Fibroblast of lung (primary cell): Measurements from ENCODE around the gene CCDC12. TPM values are rescaled to one million over a fixed set of nuclear protein-coding genes. Genes with fewer than 3 reads are reported as not detected.

Experiments used
- DNase-seq, 2 donors: peaks; one replicate each; pipeline versions ENCODE4 v3.0.0 to v3.0.0-alpha.2; 2010; ENCODE audit warnings: low read depth in 2 of 2
- H2AFZ ChIP-seq: 2 replicates; pipeline ENCODE4 v1.5.1; 2012; ENCODE audit warnings: low read length, control low read depth, inconsistent platforms
- H3K27ac ChIP-seq: 2 replicates; pipeline ENCODE4 v1.5.1; 2011; ENCODE audit warnings: low read length, control low read depth; ENCODE audit not compliant: insufficient read depth
- H3K27me3 ChIP-seq: 2 replicates; pipeline ENCODE4 v1.5.1; 2011; ENCODE audit warnings: mild to moderate bottlenecking, low read length; ENCODE audit not compliant: control insufficient read depth, insufficient read depth
- H3K36me3 ChIP-seq: 2 replicates; pipeline ENCODE4 v1.5.1; 2011; ENCODE audit warnings: low read length; ENCODE audit not compliant: control insufficient read depth, insufficient read depth
- H3K4me1 ChIP-seq: 2 replicates; pipeline ENCODE4 v1.5.1; 2011; ENCODE audit warnings: low read length; ENCODE audit not compliant: control insufficient read depth, insufficient read depth; ENCODE audit errors: extremely low read depth
- H3K4me2 ChIP-seq: 2 replicates; pipeline ENCODE4 v1.5.1; 2011; ENCODE audit warnings: low read length, control low read depth; ENCODE audit not compliant: insufficient read depth; ENCODE audit errors: extremely low read depth
- H3K4me3 ChIP-seq, 4 experiments: fragments of 200-600 bp in 1 of 4; sonication (generic) in 1 of 4; replicated peaks in 1 of 4; 2 replicates each; pipeline ENCODE4 v1.5.1; 2011 to 2016; ENCODE audit warnings: low read length in 4 of 4, low read depth in 3 of 4, mild to moderate bottlenecking in 3 of 4, control low read depth in 2 of 4, inconsistent platforms in 1 of 4, mixed read lengths in 1 of 4; ENCODE audit not compliant: insufficient read depth in 1 of 4; ENCODE audit errors: control extremely low read depth in 1 of 4
- H3K79me2 ChIP-seq: 2 replicates; pipeline ENCODE4 v1.5.1; 2012; ENCODE audit warnings: mild to moderate bottlenecking, low read length, inconsistent platforms; ENCODE audit not compliant: control insufficient read depth, insufficient read depth
- H3K9ac ChIP-seq: 2 replicates; pipeline ENCODE4 v1.5.1; 2011; ENCODE audit warnings: mild to moderate bottlenecking, low read length, control low read depth; ENCODE audit not compliant: insufficient read depth
- H3K9me3 ChIP-seq: 2 replicates; pipeline ENCODE4 v1.5.1; 2012; ENCODE audit warnings: low read depth, low read length; ENCODE audit not compliant: control insufficient read depth, insufficient read depth
- H4K20me1 ChIP-seq: 2 replicates; pipeline ENCODE4 v1.5.1; 2011; ENCODE audit warnings: low read length; ENCODE audit not compliant: control insufficient read depth, insufficient read depth; ENCODE audit errors: extremely low read depth
- CTCF ChIP-seq, 2 donors: IDR thresholded peaks in 1 of 2; conservative IDR thresholded peaks in 1 of 2; 1 replicate in 1 of 2; 2 replicates in 1 of 2; pipeline ENCODE4 v1.5.1; 2011 to 2012; ENCODE audit warnings: low read length in 2 of 2, control low read depth in 1 of 2, inconsistent platforms in 1 of 2, low read depth in 1 of 2, mild to moderate bottlenecking in 1 of 2
- EZH2 ChIP-seq: IDR thresholded peaks from 2 replicates; pipeline ENCODE4 v1.5.1; 2012; ENCODE audit warnings: low read length, control low read depth, mild to moderate bottlenecking; ENCODE audit errors: missing control alignments
- polyA plus RNA-seq, 2 donors: library from polyadenylated mRNA; depleted of rRNA in 1 of 2; stranded (reverse) in 1 of 2; unstranded in 1 of 2; fragments of >200 nt; gene quantifications; 2 replicates each; pipeline ENCODE4 v1.2.1, GENCODE V29; 2011 to 2012; ENCODE audit warnings: missing spikeins in 1 of 2
- total RNA-seq: library from RNA; depleted of rRNA; stranded (reverse); fragments of >200 nt; gene quantifications from 2 replicates; pipeline ENCODE4 v1.2.1, GENCODE V29; 2014

The CCDC12 gene
- total and polyA plus RNA-seq, 2 donors (not counting 1 experiment from before 2014, with no cell fraction given) = 28.0 to 29.2 TPM

- Histone ChIP-seq H3K4me1 (no peaks in the 10 kb centered on the region), H2AFZ (no peak overlapping the region), H3K4me2 (no peak overlapping the region), H3K9me3 (no peaks in the 10 kb centered on the region), H4K20me1 (no peaks in the 10 kb centered on the region), H3K4me3 (no peak overlapping the region), H3K27me3 (peaks cover 8% of the 10 kb centered on the region), H3K36me3 (no peaks in the 10 kb centered on the region), H3K27ac (no peak overlapping the region), H3K79me2 (no peaks in the 10 kb centered on the region), H3K9ac (no peak overlapping the region)
- TF ChIP-seq EZH2 (no peak), CTCF (conservative IDR thresholded peaks at IDR 0.05 in 1 of 2, IDR thresholded peaks at IDR 0.05 in 1 of 2; ENCODE audit: low read depth in 1 of 2, low read length in 2 of 2) (no peak)
- no peak for DNase-seq
Measured at GRCh38 chr3:46895761-46896160, 80.8 kb downstream of the CCDC12 start.

GRCh38 chr3:46895204-46895660 is 81.3 kb downstream of the CCDC12 start:
- Histone ChIP-seq H3K9me3 (no peaks in the 10 kb centered on the region), H3K36me3 (no peaks in the 10 kb centered on the region), H3K9ac (no peak overlapping the region), H3K4me2 (no peak overlapping the region), H3K79me2 (no peaks in the 10 kb centered on the region), H3K27me3 (peaks cover 8% of the 10 kb centered on the region), H3K4me3 (no peak overlapping the region), H3K4me1 (no peaks in the 10 kb centered on the region), H3K27ac (no peak overlapping the region), H4K20me1 (no peaks in the 10 kb centered on the region), H2AFZ (no peak overlapping the region)
- TF ChIP-seq CTCF (conservative IDR thresholded peaks at IDR 0.05 in 1 of 2, IDR thresholded peaks at IDR 0.05 in 1 of 2; ENCODE audit: low read depth in 1 of 2, low read length in 2 of 2) (peak; percentile 83 to 92), EZH2 (no peak)
- DNase-seq = peak; percentile 29 to 54

GRCh38 chr3:46894256-46894655 is 82.3 kb downstream of the CCDC12 start:
- no peak for DNase-seq
- Histone ChIP-seq H3K4me3 (no peak overlapping the region), H3K27me3 (peaks cover 8% of the 10 kb centered on the region), H3K36me3 (no peaks in the 10 kb centered on the region), H3K27ac (no peak overlapping the region), H3K4me1 (no peaks in the 10 kb centered on the region), H3K4me2 (no peak overlapping the region), H3K9ac (no peak overlapping the region), H3K9me3 (no peaks in the 10 kb centered on the region), H2AFZ (no peak overlapping the region), H3K79me2 (no peaks in the 10 kb centered on the region), H4K20me1 (no peaks in the 10 kb centered on the region)
- TF ChIP-seq CTCF (conservative IDR thresholded peaks at IDR 0.05 in 1 of 2, IDR thresholded peaks at IDR 0.05 in 1 of 2; ENCODE audit: low read depth in 1 of 2, low read length in 2 of 2) (no peak), EZH2 (no peak)
